HG02973 (cell line): ENCODE data around the gene CDK19.
"Not testable (repeated sequence)": the region's sequence is repeated elsewhere in the genome, so short reads cannot be mapped to it uniquely, and the experiment has no call there.

Experiments used
- ATAC-seq: cut with Tn5 transposase; IDR thresholded peaks from one replicate; pipeline ENCODE4 v1.9.1; 2021; ENCODE audit warnings: moderate library complexity; ENCODE audit not compliant: unreplicated experiment

CDK19 gene

GRCh38 chr6:110592765-110593164 is 222.5 kb downstream of the CDK19 start:
- no peak for ATAC-seq

- no peak for ATAC-seq
Measured at GRCh38 chr6:110590821-110591351, 224.4 kb downstream of the CDK19 start.

GRCh38 chr6:110589865-110590513 is 225.3 kb downstream of the CDK19 start:
- peak; percentile 93 for ATAC-seq

GRCh38 chr6:110587328-110587727 is 227.9 kb downstream of the CDK19 start:
- ATAC-seq = no peak

GRCh38 chr6:110581679-110582078 is 233.6 kb downstream of the CDK19 start:
- no peak for ATAC-seq

GRCh38 chr6:110577596-110578167 is 237.6 kb downstream of the CDK19 start:
- not testable (repeated sequence) for ATAC-seq

GRCh38 chr6:110575925-110576463 is 239.3 kb downstream of the CDK19 start:
- no peak for ATAC-seq

GRCh38 chr6:110574817-110575216 is 240.5 kb downstream of the CDK19 start:
- ATAC-seq = no peak

GRCh38 chr6:110573537-110573936 is 241.7 kb downstream of the CDK19 start:
- no peak for ATAC-seq

- no peak for ATAC-seq
Measured at GRCh38 chr6:110573136-110573535, 242.1 kb downstream of the CDK19 start.

GRCh38 chr6:110567957-110568696 is 247.1 kb downstream of the CDK19 start:
- ATAC-seq = no peak

- ATAC-seq = no peak
Measured at GRCh38 chr6:110566346-110567125, 248.7 kb downstream of the CDK19 start.

GRCh38 chr6:110564703-110565421 is 250.4 kb downstream of the CDK19 start:
- ATAC-seq = no peak

- ATAC-seq = no peak
Measured at GRCh38 chr6:110563711-110564110, 251.6 kb downstream of the CDK19 start.

- ATAC-seq = no peak
Measured at GRCh38 chr6:110562316-110562915, 252.9 kb downstream of the CDK19 start.

- no peak for ATAC-seq
Measured at GRCh38 chr6:110561696-110562095, 253.6 kb downstream of the CDK19 start.

- ATAC-seq = no peak
Measured at GRCh38 chr6:110561008-110561396, 254.3 kb downstream of the CDK19 start.

- no peak for ATAC-seq
Measured at GRCh38 chr6:110560239-110561007, 254.8 kb downstream of the CDK19 start.
